Osteoblast (primary cell): ENCODE data around the gene MCRS1. TPM values are rescaled to one million over a fixed set of nuclear protein-coding genes. Genes with fewer than 3 reads are reported as not detected.

Experiments used
- DNase-seq: peaks from one replicate; pipeline ENCODE4 v3.0.0; 2011; ENCODE audit warnings: low spot score, mixed read lengths; ENCODE audit not compliant: insufficient read length; ENCODE audit errors: missing footprints
- H2AFZ ChIP-seq: 2 replicates; pipeline ENCODE4 v1.6.0; 2011; ENCODE audit warnings: mild to moderate bottlenecking, low read length
- H3K27ac ChIP-seq: 2 replicates; pipeline ENCODE4 v1.5.1; 2011; ENCODE audit warnings: mild to moderate bottlenecking, low read depth, low read length, moderate library complexity
- H3K27me3 ChIP-seq: 2 replicates; pipeline ENCODE4 v1.6.0; 2012; ENCODE audit warnings: mild to moderate bottlenecking, control low read depth, inconsistent platforms, low read length, moderate library complexity; ENCODE audit not compliant: insufficient read depth
- H3K36me3 ChIP-seq: 2 replicates; pipeline ENCODE4 v1.5.1; 2011; ENCODE audit warnings: mild to moderate bottlenecking, low read length, control low read depth, moderate library complexity; ENCODE audit not compliant: insufficient read depth
- H3K4me1 ChIP-seq: 2 replicates; pipeline ENCODE4 v1.5.1; 2011; ENCODE audit warnings: mild to moderate bottlenecking, low read length, control low read depth, moderate library complexity; ENCODE audit not compliant: insufficient read depth
- H3K4me2 ChIP-seq: 2 replicates; pipeline ENCODE4 v1.6.0; 2011; ENCODE audit warnings: mild to moderate bottlenecking, low read length; ENCODE audit not compliant: insufficient read depth
- H3K4me3 ChIP-seq: fragments of 200-600 bp; sonication (generic); 3 replicates; pipeline ENCODE4 v1.5.1; 2012; ENCODE audit warnings: mild to moderate bottlenecking, low read length, inconsistent platforms; ENCODE audit not compliant: insufficient read depth
- H3K79me2 ChIP-seq: 2 replicates; pipeline ENCODE4 v1.6.0; 2012; ENCODE audit warnings: mild to moderate bottlenecking, low read length, control low read depth, inconsistent platforms; ENCODE audit not compliant: insufficient read depth
- H3K9me3 ChIP-seq: 2 replicates; pipeline ENCODE4 v1.5.1; 2011; ENCODE audit warnings: low read depth, low read length, control low read depth
- H4K20me1 ChIP-seq: 2 replicates; pipeline ENCODE4 v1.6.0; 2012; ENCODE audit warnings: mild to moderate bottlenecking, low read length, control low read depth; ENCODE audit not compliant: insufficient read depth
- total RNA-seq: library from RNA; depleted of rRNA; stranded (reverse); fragments of >200 nt; gene quantifications from 2 replicates; pipeline ENCODE4 v1.2.3, GENCODE V29; 2012
- TF ChIP-seq, protein P1 (sequence below): IDR thresholded peaks from 2 replicates; pipeline ENCODE4 v1.5.1; 2011; ENCODE audit warnings: mild to moderate bottlenecking, low read depth, low read length, moderate library complexity; ENCODE audit errors: extremely low read depth

The MCRS1 gene
- total RNA-seq, 1 donor: 56.5 TPM

DNA sequence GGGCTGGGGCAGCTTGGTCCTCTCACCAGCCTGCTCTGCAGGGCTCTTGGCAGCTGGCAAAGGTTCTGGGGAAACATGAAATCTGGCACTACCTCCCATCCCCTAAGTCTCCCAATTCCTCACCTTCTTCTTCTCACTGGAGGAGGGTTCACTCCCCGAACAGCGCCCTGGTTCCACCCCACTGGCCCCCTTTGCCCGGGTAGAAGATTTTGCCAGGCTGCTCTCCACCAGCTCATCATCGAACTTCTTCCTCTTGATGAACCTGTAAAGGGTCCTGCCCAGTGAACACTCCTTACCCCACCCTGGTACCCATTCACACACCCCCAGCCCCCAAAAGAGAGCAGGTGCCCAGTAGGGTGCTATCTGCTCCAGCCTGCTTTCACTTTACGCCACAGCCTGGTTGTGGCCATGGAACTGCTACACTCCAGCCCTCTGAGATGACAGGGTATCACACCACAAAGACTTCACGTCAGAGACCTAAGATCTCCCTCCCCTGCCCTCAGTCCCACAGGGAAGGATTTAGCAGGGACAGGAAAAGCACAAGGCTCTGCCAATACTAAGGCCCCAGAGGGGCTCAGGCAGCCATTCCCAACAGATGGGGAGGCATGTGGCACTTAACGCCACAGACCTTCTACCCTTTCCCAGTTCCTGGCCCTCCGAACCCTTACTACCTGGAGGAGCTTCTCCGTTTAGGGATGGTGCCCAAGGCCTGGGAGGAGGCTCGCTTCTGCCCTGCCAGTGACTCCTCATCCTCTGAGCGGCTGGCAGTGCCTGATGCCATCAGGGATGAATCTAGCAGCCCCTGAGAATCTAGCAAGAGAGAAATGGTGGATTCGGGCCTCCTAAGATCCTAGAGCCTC, 2.3 kb downstream of the MCRS1 start:
- DNase-seq: peak; percentile 25
- Histone ChIP-seq H3K36me3 (peaks cover 42% of the 10 kb centered on the region), H3K27me3 (no peaks in the 10 kb centered on the region), H3K27ac (no peak overlapping the region), H3K4me3 (no peak overlapping the region), H3K79me2 (peaks cover 42% of the 10 kb centered on the region), H3K4me1 (peaks cover 14% of the 10 kb centered on the region), H3K4me2 (no peak overlapping the region), H4K20me1 (no peaks in the 10 kb centered on the region), H3K9me3 (no peaks in the 10 kb centered on the region), H2AFZ (no peak overlapping the region)
- TF ChIP-seq, protein P1, sequence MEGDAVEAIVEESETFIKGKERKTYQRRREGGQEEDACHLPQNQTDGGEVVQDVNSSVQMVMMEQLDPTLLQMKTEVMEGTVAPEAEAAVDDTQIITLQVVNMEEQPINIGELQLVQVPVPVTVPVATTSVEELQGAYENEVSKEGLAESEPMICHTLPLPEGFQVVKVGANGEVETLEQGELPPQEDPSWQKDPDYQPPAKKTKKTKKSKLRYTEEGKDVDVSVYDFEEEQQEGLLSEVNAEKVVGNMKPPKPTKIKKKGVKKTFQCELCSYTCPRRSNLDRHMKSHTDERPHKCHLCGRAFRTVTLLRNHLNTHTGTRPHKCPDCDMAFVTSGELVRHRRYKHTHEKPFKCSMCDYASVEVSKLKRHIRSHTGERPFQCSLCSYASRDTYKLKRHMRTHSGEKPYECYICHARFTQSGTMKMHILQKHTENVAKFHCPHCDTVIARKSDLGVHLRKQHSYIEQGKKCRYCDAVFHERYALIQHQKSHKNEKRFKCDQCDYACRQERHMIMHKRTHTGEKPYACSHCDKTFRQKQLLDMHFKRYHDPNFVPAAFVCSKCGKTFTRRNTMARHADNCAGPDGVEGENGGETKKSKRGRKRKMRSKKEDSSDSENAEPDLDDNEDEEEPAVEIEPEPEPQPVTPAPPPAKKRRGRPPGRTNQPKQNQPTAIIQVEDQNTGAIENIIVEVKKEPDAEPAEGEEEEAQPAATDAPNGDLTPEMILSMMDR: no peak

DNA sequence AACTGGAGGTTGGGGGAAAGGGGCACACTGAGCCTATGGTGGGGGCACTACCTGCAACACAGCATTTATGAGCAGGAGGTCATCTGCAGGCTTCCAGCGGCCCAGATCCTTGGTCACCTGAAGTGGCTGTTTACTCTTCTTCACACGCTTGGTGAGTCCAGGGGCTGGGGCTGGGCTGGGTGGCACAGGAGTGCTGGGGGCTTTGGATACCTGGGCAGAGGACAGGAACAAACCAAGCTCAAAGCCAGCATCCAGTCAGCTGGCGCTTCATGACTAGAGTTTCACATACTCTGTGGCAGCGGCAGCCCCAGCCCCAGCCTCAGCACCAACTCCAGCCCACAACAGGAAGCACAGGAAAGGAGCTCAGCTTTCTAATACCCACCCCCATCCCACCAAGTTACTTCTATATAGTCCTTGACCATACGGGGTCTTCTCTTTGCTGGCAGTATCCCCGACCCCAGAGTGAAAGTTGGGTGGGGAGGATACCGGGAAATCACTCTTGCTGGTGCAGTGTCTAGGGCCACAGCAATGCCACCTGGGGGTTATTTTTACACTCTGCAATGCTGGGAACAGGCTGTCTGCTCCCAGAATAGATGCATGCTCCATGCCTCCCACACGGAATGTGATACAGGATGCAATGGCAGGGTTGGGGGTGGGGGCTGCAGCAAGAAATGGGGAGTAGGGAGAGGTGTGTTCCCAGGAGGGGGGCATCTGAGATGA, 3.1 kb downstream of the MCRS1 start:
- Histone ChIP-seq H3K79me2 (peaks cover 35% of the 10 kb centered on the region), H3K4me2 (no peak overlapping the region), H3K27me3 (no peaks in the 10 kb centered on the region), H3K4me3 (no peak overlapping the region), H2AFZ (no peak overlapping the region), H3K4me1 (peaks cover 14% of the 10 kb centered on the region), H3K27ac (no peak overlapping the region), H3K9me3 (no peaks in the 10 kb centered on the region), H4K20me1 (no peaks in the 10 kb centered on the region), H3K36me3 (peaks cover 50% of the 10 kb centered on the region)
- DNase-seq: peak; percentile 25
- TF ChIP-seq, protein P1: no peak

DNA sequence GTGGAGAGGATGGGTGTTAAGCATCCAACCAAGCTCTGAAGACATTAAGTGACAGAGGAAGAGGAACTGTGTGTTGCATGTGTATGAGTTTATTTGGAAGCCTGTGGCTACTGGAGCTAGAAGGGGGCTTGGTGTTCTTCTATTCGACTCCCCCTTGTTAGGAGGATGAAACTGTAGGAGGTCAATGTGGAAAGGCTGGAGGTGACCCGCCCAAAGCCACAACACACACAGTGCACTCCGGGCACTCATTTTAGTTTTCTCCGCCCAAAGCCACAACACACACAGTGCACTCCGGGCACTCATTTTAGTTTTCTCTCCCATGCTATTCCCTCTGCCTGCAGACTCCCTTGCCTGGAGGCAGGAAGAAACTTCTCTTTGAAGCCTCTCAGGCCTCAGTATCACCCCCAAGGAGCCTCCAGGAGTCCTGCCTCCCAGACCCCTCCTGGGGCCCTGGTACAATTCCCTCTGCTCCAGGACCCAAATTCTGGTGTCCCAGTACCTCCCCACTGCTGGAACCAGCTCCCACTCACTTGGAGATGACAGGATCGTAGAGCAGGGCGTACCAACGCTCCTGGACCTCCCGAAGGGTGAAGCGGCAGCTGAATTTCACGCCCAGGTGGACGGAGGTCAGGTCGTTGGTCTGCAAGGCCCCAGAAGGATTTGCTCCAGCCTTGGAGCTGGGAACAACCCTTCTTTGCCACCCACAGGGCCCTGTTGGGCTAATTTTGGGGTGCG, 3.8 kb downstream of the MCRS1 start:
- TF ChIP-seq, protein P1: no peak
- DNase-seq: no peak
- H4K20me1 ChIP-seq: no peaks in the 10 kb centered on the region
- peaks cover 31% of the 10 kb centered on the region for H3K79me2 ChIP-seq
- peaks cover 53% of the 10 kb centered on the region for H3K36me3 ChIP-seq
- H3K27ac ChIP-seq: no peak overlapping the region
- H3K4me1 ChIP-seq: peaks cover 12% of the 10 kb centered on the region
- H3K4me2 ChIP-seq: no peak overlapping the region
- no peaks in the 10 kb centered on the region for H3K27me3 ChIP-seq
- no peaks in the 10 kb centered on the region for H3K9me3 ChIP-seq
- H3K4me3 ChIP-seq: no peak overlapping the region
- no peak overlapping the region for H2AFZ ChIP-seq

DNA sequence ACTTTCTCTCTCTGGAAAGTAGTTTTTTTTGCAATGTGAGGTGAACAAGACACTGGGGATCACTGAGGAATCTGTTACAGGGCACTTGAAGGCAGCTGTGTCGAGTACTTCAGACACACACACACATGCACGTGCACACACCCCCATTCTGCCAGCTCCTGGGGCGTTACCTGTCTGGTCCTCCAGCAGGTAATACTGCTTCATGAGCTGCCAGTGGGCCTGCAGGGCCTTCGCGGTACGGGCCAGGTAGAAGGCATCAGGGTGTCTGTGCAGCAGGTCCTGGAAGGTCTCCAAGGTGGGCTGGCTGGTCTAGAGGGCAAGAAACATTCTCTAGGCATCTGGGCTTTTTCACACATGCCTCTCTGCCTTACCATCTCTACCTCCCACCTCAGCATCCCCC, 5.1 kb downstream of the MCRS1 start:
- H3K36me3 ChIP-seq: peaks cover 62% of the 10 kb centered on the region
- TF ChIP-seq, protein P1: no peak

More for the DNA sequence above, 5.1 kb downstream of the MCRS1 start:
- H3K9me3 ChIP-seq: no peaks in the 10 kb centered on the region
- peaks cover 8% of the 10 kb centered on the region for H3K4me1 ChIP-seq
- H2AFZ ChIP-seq: no peak overlapping the region
- no peak overlapping the region for H3K4me3 ChIP-seq
- H3K27ac ChIP-seq: no peak overlapping the region
- H4K20me1 ChIP-seq: no peaks in the 10 kb centered on the region
- H3K79me2 ChIP-seq: peaks cover 24% of the 10 kb centered on the region
- no peak overlapping the region for H3K4me2 ChIP-seq
- H3K27me3 ChIP-seq: no peaks in the 10 kb centered on the region
- peak; percentile 42 for DNase-seq
